ENCODE data around the gene CMSS1.

CMSS1 gene

GRCh38 chr3:99903869-99904268 lies 86.2 kb downstream of the CMSS1 start:
- peak; percentile 12 for DNase-seq (ENCODE audit: low read depth)

- DNase-seq (ENCODE audit: low read depth) = no peak
Observed at GRCh38 chr3:99907959-99908544, 90.4 kb downstream of the CMSS1 start.

GRCh38 chr3:99909714-99910495 lies 92.2 kb downstream of the CMSS1 start:
- peak; percentile 62 for DNase-seq (ENCODE audit: low read depth)

- no peak for DNase-seq (ENCODE audit: low read depth)
Observed at GRCh38 chr3:99910752-99911290, 93.2 kb downstream of the CMSS1 start.

GRCh38 chr3:99911433-99911832 lies 93.8 kb downstream of the CMSS1 start:
- DNase-seq (ENCODE audit: low read depth) = peak; percentile 58

- no peak for DNase-seq (ENCODE audit: low read depth)
Observed at GRCh38 chr3:99915906-99916432, 98.3 kb downstream of the CMSS1 start.

- DNase-seq (ENCODE audit: low read depth) = no peak
Observed at GRCh38 chr3:99918715-99919114, 101.1 kb downstream of the CMSS1 start.

- no peak for DNase-seq (ENCODE audit: low read depth)
Observed at GRCh38 chr3:99919694-99920093, 102.0 kb downstream of the CMSS1 start.

DNA sequence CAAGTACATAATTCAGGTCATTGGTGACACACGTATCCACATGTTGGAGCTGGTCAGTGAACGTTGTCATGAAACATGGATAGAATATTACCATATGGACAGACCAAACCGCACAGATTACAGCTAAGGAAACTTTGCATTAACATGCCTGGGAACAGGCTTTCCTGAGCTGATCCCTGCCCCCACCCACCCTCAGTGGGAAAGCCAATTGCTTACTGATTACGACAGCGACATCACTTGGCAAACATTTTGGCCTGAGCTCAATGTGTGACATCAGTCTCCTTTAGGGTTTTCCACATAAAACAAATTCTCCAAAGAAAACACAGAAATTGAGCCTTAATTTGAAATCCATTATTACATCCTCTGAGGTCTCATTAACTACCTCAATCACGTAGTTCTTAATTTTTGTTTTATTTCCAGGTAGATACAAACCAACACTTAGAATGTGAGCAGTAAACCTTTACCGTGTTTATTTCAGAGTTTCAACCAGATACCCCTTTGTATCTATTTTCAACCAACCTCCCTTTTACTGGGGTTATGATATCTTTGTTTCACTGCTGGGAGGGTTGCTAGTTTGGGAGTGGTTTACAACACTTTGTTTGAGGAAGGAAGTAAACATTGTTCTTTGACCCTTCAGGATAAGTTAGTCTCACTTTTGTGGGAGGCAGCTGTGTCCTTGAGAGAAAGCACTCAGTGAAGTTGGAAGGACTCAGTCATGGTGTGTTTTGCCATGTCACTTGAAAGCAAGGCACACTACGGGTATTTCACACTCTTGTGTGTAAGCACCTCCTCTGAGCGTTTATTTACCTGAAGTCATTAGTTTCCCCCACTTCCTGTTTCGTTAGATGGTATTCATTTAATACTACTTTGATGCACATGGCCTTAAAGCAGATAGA lies 103.1 kb downstream of the CMSS1 start:
- DNase-seq (ENCODE audit: low read depth) = peak; percentile 33

DNA sequence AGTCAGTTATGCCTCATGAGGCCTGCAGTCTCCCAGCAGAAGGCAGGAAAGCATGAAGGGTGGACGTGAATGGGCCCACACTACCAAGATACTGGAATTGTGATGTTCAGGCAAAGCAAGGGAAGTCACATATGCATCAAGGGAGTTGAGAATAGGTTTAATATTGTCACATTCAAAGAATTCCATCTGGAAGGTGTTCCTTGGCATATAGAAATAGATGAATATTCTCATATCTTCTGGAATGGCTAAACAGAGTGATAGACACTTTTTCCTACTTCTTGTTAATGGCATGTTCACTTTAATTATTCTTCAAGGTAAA lies 103.7 kb downstream of the CMSS1 start:
- DNase-seq (ENCODE audit: low read depth) = no peak

- no peak for DNase-seq (ENCODE audit: low read depth)
Observed at GRCh38 chr3:99921986-99922385, 104.3 kb downstream of the CMSS1 start.

DNA sequence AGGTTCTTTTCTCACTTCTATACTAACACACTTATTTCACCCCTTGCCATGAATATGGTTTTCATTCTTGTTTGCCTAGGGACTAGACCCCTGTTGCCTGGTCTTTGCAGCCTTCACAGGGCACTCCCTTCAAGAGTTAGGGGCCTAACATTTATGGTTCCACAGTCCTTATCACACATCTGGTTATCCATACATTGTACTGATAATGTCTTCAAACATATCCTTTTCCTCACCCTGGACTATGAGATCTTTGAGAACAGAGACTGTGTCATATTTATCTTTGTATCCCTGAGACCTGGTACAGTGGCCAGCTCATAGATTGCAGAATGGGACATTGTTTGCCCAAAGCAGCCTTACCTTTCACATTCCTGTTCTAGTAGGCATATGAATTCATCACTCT lies 106.2 kb downstream of the CMSS1 start:
- DNase-seq (ENCODE audit: low read depth) = no peak

- peak; percentile 79 for DNase-seq (ENCODE audit: low read depth)
Observed at GRCh38 chr3:99925584-99926230, 108.0 kb downstream of the CMSS1 start.

DNA sequence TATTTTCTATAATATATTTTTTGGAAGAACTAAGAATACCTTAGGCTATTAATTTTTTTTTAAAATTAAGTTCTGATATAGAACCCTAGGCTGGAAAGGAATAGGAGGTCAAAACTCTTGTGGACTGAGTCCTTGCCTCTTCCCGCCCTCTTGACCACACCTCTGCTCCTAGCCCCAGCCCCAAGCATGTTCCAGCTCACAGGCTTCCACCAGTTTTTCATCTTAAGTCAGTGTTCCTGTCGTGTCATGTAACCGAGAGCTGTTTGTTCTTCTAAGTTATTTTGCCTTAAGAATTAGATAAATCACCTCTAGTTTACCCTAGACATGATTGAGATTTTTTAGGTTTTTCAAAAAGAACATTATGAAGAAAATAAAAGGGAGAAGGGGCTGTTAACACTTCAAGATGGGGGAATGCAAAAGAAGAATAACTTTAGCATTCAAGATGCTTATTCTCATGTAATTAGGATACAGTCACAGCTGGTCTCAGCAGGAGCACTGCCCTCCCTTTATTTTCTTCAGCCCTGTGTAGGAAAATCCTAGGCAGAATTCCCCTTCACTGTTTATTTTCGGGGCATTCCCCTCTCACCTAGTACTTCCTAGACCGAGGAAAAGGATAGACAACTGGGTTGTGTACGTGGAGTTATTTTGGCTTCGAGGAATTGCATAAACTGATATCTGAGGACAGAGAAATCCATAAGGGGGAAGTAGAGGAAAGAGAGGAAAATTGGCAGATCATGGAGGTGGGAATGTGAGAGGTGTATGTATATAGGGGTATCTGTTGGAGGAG lies 110.2 kb downstream of the CMSS1 start:
- DNase-seq (ENCODE audit: low read depth) = no peak

- no peak for DNase-seq (ENCODE audit: low read depth)
Observed at GRCh38 chr3:99928771-99929744, 111.4 kb downstream of the CMSS1 start.

GRCh38 chr3:99929745-99930139 lies 112.1 kb downstream of the CMSS1 start:
- DNase-seq (ENCODE audit: low read depth) = peak; percentile 40

DNA sequence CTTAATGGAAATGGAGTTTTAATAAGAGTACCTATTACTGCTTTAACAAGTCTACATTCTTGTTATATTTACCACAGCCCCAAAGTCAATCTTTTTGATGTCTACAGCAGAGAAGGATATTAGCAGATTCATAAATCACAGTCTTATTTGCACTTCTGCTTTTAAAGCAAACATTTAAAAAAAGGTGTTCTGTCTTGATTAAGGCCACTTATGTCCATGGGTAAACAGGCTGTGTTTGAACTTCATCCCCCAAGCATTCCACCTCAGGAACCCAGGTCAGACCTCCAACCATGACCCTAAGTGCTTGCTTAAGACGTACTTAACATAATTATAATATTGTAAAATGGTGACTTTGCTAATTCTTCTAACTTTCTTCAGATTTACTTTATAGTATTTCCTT lies 113.4 kb downstream of the CMSS1 start:
- DNase-seq (ENCODE audit: low read depth) = no peak

- DNase-seq (ENCODE audit: low read depth) = no peak
Observed at GRCh38 chr3:99933971-99934750, 116.5 kb downstream of the CMSS1 start.

Measured in amniotic epithelial cell (primary cell).